Stimulated activated CD8-positive, alpha-beta memory T cell treated with anti-CD3 and anti-CD28 coated beads, Interleukin-15, amount 100 ng/mL, for 24 hours (primary cell): ENCODE measurements around the gene PIEZO2.
"Not testable (repeated sequence)": the region's sequence is repeated elsewhere in the genome, so short reads cannot be mapped to it uniquely, and the experiment has no call there.

ENCODE experiments used
- DNase-seq: peaks from one replicate; pipeline ENCODE4 v3.0.0-alpha.2; 2020; ENCODE audit warnings: low read depth

The PIEZO2 gene

GRCh38 chr18:11149441-11150270, at the start of gene PIEZO2:
Gene PIEZO2 (minus strand): TSS chr18:11149569. CDS start chr18:11148588, 981 bp downstream.
- DNase-seq = no peak

- no peak for DNase-seq
These were observed 34.3 kb upstream of the PIEZO2 start for GRCh38 chr18:11183637-11184036.

- not testable (repeated sequence) for DNase-seq
These were observed 32.3 kb upstream of the PIEZO2 start for GRCh38 chr18:11181629-11182028.

- DNase-seq = no peak
These were observed 30.7 kb upstream of the PIEZO2 start for GRCh38 chr18:11179959-11180519.

GRCh38 chr18:11178951-11179549, 29.7 kb upstream of the PIEZO2 start:
- no peak for DNase-seq

- no peak for DNase-seq
These were observed 28.0 kb upstream of the PIEZO2 start for GRCh38 chr18:11177382-11177781.

- no peak for DNase-seq
These were observed 27.1 kb upstream of the PIEZO2 start for GRCh38 chr18:11176481-11176881.

GRCh38 chr18:11175266-11175979, 26.1 kb upstream of the PIEZO2 start:
- no peak for DNase-seq

- not testable (repeated sequence) for DNase-seq
These were observed 24.8 kb upstream of the PIEZO2 start for GRCh38 chr18:11174179-11174578.

- DNase-seq = no peak
These were observed 18.4 kb upstream of the PIEZO2 start for GRCh38 chr18:11167778-11168177.

- DNase-seq = no peak
These were observed 16.6 kb upstream of the PIEZO2 start for GRCh38 chr18:11165952-11166351.

- DNase-seq = no peak
These were observed 15.8 kb upstream of the PIEZO2 start for GRCh38 chr18:11165138-11165537.

- no peak for DNase-seq
These were observed 14.3 kb upstream of the PIEZO2 start for GRCh38 chr18:11163665-11164064.

GRCh38 chr18:11162889-11163288, 13.5 kb upstream of the PIEZO2 start:
- DNase-seq = no peak

GRCh38 chr18:11162462-11162861, 13.1 kb upstream of the PIEZO2 start:
- DNase-seq = no peak

- DNase-seq = no peak
These were observed 10.9 kb upstream of the PIEZO2 start for GRCh38 chr18:11160313-11160712.

GRCh38 chr18:11159844-11160243, 10.5 kb upstream of the PIEZO2 start:
- DNase-seq = no peak

GRCh38 chr18:11156978-11157377, 7.6 kb upstream of the PIEZO2 start:
- DNase-seq = no peak

- no peak for DNase-seq
These were observed 5.8 kb upstream of the PIEZO2 start for GRCh38 chr18:11155034-11155759.

- DNase-seq = no peak
These were observed 5.1 kb upstream of the PIEZO2 start for GRCh38 chr18:11154368-11154989.

- DNase-seq = no peak
These were observed 3.7 kb upstream of the PIEZO2 start for GRCh38 chr18:11153097-11153496.

- no peak for DNase-seq
These were observed 874 bp upstream of the PIEZO2 start for GRCh38 chr18:11150271-11150615.
